IMR-90 (cell line): ENCODE data around the gene OR9A4. TPM values are rescaled to one million over a fixed set of nuclear protein-coding genes. Genes with fewer than 3 reads are reported as not detected.

ENCODE experiments used
- ATAC-seq: fragments of 200-7000 bp; cut with Tn5 transposase; 2 replicates; pipeline ENCODE4 v1.9.1; 2020; ENCODE audit warnings: low read depth, mild to moderate bottlenecking, moderate library complexity
- BruUV-seq: library from RNA; stranded (reverse); fragments of 400-500 nt; replicated peaks from 2 replicates; lab custom pipeline; 2021; lab: Mats Ljungman, UMichigan
- CTCF ChIA-PET: fragments of 300-600 bp; formaldehyde crosslinking; extraction: SDS; loops from one replicate; lab custom pipeline; 2021; ENCODE audit warnings: antibody characterized with exemption; lab: Yijun Ruan, JAX
- POLR2A ChIA-PET: fragments of 300-600 bp; sonication (Branson Sonifier 250); formaldehyde crosslinking; loops from one replicate; lab custom pipeline; 2022; ENCODE audit warnings: antibody characterized with exemption; ENCODE audit not compliant: unreplicated experiment; lab: Charles Lee
- DNase-seq: peaks from one replicate; pipeline ENCODE4 v3.0.0; 2013
- H2AFZ ChIP-seq: replicated peaks from 2 replicates; pipeline ENCODE3; 2013; ENCODE audit warnings: low read length, mild to moderate bottlenecking; ENCODE audit not compliant: poor library complexity
- H2AK5ac ChIP-seq: 2 replicates; pipeline ENCODE4 v1.6.1; 2013; ENCODE audit warnings: low read depth, low read length, inconsistent platforms
- H2AK9ac ChIP-seq: replicated peaks from 2 replicates; pipeline ENCODE3; 2013; ENCODE audit warnings: mild to moderate bottlenecking, low read depth, low read length, moderate library complexity; ENCODE audit not compliant: poor library complexity
- H2BK120ac ChIP-seq: 2 replicates; pipeline ENCODE4 v1.6.1; 2013; ENCODE audit warnings: low read depth, low read length, inconsistent platforms
- H2BK15ac ChIP-seq: 3 replicates; pipeline ENCODE4 v1.6.1; 2013; ENCODE audit warnings: low read depth, low read length, inconsistent platforms
- H2BK20ac ChIP-seq: 2 replicates; pipeline ENCODE4 v1.6.1; 2013; ENCODE audit warnings: low read depth, mild to moderate bottlenecking, inconsistent platforms, low read length, moderate library complexity
- H2BK5ac ChIP-seq: 2 replicates; pipeline ENCODE4 v1.6.1; 2013; ENCODE audit warnings: mild to moderate bottlenecking, low read depth, low read length, inconsistent platforms; ENCODE audit not compliant: poor library complexity, severe bottlenecking
- H3K14ac ChIP-seq: replicated peaks from 2 replicates; pipeline ENCODE4 v1.6.1; 2013; ENCODE audit warnings: low read depth, low read length, inconsistent platforms
- H3K18ac ChIP-seq: 2 replicates; pipeline ENCODE4 v1.6.1; 2013; ENCODE audit warnings: low read depth, low read length, control low read depth
- H3K23ac ChIP-seq: 2 replicates; pipeline ENCODE4 v1.6.1; 2013; ENCODE audit warnings: low read depth, low read length, inconsistent platforms
- H3K27ac ChIP-seq: 2 replicates; pipeline ENCODE4 v1.5.1; 2013; ENCODE audit warnings: mild to moderate bottlenecking, control low read depth, low read length; ENCODE audit not compliant: insufficient read depth
- H3K27me3 ChIP-seq: 2 replicates; pipeline ENCODE4 v1.6.1; 2013; ENCODE audit warnings: low read length; ENCODE audit not compliant: control insufficient read depth, insufficient read depth
- H3K36me3 ChIP-seq: 2 replicates; pipeline ENCODE4 v1.6.1; 2013; ENCODE audit warnings: low read length, mixed read lengths; ENCODE audit not compliant: control insufficient read depth, insufficient read depth
- H3K4ac ChIP-seq: 2 replicates; pipeline ENCODE4 v1.6.1; 2013; ENCODE audit warnings: low read depth, low read length, inconsistent platforms
- H3K4me1 ChIP-seq: 2 replicates; pipeline ENCODE4 v1.6.1; 2013; ENCODE audit warnings: low read length, mixed read lengths; ENCODE audit not compliant: control insufficient read depth, insufficient read depth
- H3K4me2 ChIP-seq: 2 replicates; pipeline ENCODE4 v1.6.1; 2013; ENCODE audit warnings: low read depth, mild to moderate bottlenecking, control low read depth, low read length, moderate library complexity
- H3K4me3 ChIP-seq: 2 replicates; pipeline ENCODE4 v1.5.1; 2013; ENCODE audit warnings: low read depth, mild to moderate bottlenecking, control low read depth, low read length, moderate library complexity; ENCODE audit not compliant: insufficient read depth
- H3K56ac ChIP-seq: 2 replicates; pipeline ENCODE4 v1.6.1; 2013; ENCODE audit warnings: low read length, inconsistent platforms; ENCODE audit not compliant: insufficient read depth; ENCODE audit errors: extremely low read depth
- H3K79me1 ChIP-seq, 2 experiments: 2 replicates each; pipeline ENCODE4 v1.6.1; 2013; ENCODE audit warnings: low read length in 2 of 2, inconsistent platforms in 1 of 2, low read depth in 1 of 2
- H3K9ac ChIP-seq: 2 replicates; pipeline ENCODE4 v1.6.1; 2013; ENCODE audit warnings: low read depth, low read length, control low read depth
- H3K9me1 ChIP-seq: 2 replicates; pipeline ENCODE4 v1.6.1; 2013; ENCODE audit warnings: low read length, inconsistent platforms; ENCODE audit not compliant: insufficient read depth
- H3K9me3 ChIP-seq: 2 replicates; pipeline ENCODE4 v1.6.1; 2013; ENCODE audit warnings: low read length; ENCODE audit not compliant: control insufficient read depth, insufficient read depth
- H4K20me1 ChIP-seq: 2 replicates; pipeline ENCODE4 v1.6.1; 2013; ENCODE audit warnings: low read length, inconsistent platforms; ENCODE audit not compliant: insufficient read depth
- H4K5ac ChIP-seq: 2 replicates; pipeline ENCODE4 v1.6.1; 2013; ENCODE audit warnings: mild to moderate bottlenecking, low read depth, low read length, control low read depth
- H4K8ac ChIP-seq, 2 experiments: 2 replicates each; pipeline ENCODE4 v1.6.1; 2013; ENCODE audit warnings: low read depth in 2 of 2, low read length in 2 of 2, control low read depth in 1 of 2, inconsistent platforms in 1 of 2
- H4K91ac ChIP-seq: 2 replicates; pipeline ENCODE4 v1.6.1; 2013; ENCODE audit warnings: low read depth, low read length, inconsistent platforms; ENCODE audit not compliant: insufficient read depth
- BHLHE40 ChIP-seq: fragments of 150-350 bp; IDR thresholded peaks from 2 replicates; pipeline ENCODE4 v1.6.1; 2016; ENCODE audit warnings: mild to moderate bottlenecking, low read depth, low read length
- FOS ChIP-seq: fragments of 150-350 bp; IDR thresholded peaks from 2 replicates; pipeline ENCODE4 v1.6.1; 2016; ENCODE audit warnings: low read depth, low read length
- MAZ ChIP-seq: IDR thresholded peaks from 2 replicates; pipeline ENCODE4 v1.6.1; 2012; ENCODE audit warnings: low read depth, mild to moderate bottlenecking, low read length, improper control_type of control experiment, moderate library complexity, borderline replicate concordance
- MXI1 ChIP-seq: IDR thresholded peaks from 2 replicates; pipeline ENCODE4 v1.6.1; 2012; ENCODE audit warnings: low read depth, mild to moderate bottlenecking, low read length, moderate library complexity, borderline replicate concordance
- POLR2A ChIP-seq: IDR thresholded peaks from 2 replicates; pipeline ENCODE4 v1.6.1; 2012; ENCODE audit warnings: mild to moderate bottlenecking, low read depth, low read length
- RAD21 ChIP-seq: IDR thresholded peaks from 2 replicates; pipeline ENCODE4 v1.6.1; 2012; ENCODE audit warnings: low read length, improper control_type of control experiment
- RCOR1 ChIP-seq: IDR thresholded peaks from 2 replicates; pipeline ENCODE4 v1.6.1; 2012; ENCODE audit warnings: mild to moderate bottlenecking, low read length, improper control_type of control experiment; ENCODE audit not compliant: insufficient replicate concordance
- RFX5 ChIP-seq: IDR thresholded peaks from 2 replicates; pipeline ENCODE4 v1.8.0; 2012; ENCODE audit warnings: low read depth, mild to moderate bottlenecking, low read length, moderate library complexity
- SMC3 ChIP-seq: fragments of 150-350 bp; IDR thresholded peaks from 2 replicates; pipeline ENCODE4 v1.6.1; 2016; ENCODE audit warnings: low read depth, mild to moderate bottlenecking, antibody characterized with exemption, low read length, moderate library complexity
- WGBS, 2 experiments: methylation state at CpG; one replicate each; pipeline versions ENCODE4 v1.1.5 to v1.1.7; 2013; ENCODE audit warnings: missing lambda C conversion rate in 2 of 2; ENCODE audit not compliant: insufficient read length in 1 of 2; ENCODE audit errors: extremely low coverage in 2 of 2; 5-methylcytosine and 5-hydroxymethylcytosine counted together
- dilution Hi-C: fragments of 300-500 bp; cut with HindIII; formaldehyde crosslinking; loops from one replicate; pipeline ENCODE4 v1.14.3; 2018; ENCODE audit warnings: low sequenced_read_pairs; ENCODE audit not compliant: unreplicated experiment
- in situ Hi-C: fragments of 300-500 bp; cut with MboI; formaldehyde crosslinking; loops from 3 replicates; pipeline ENCODE4 v1.14.3; 2019; ENCODE audit warnings: low sequenced_read_pairs, inconsistent platforms, mixed read lengths
- intact Hi-C: fragments of 100-400 bp; cut with micrococcal nuclease; formaldehyde crosslinking; loops from 2 replicates; pipeline ENCODE4 v1.10.0; 2022
- polyA plus RNA-seq, 3 experiments: library from polyadenylated mRNA; depleted of rRNA; stranded (reverse); fragments of >200 nt; gene quantifications; 2 replicates each; pipeline ENCODE4 v1.2.3, GENCODE V29; 2012; ENCODE audit warnings: low replicate concordance in 1 of 3
- total RNA-seq: library from RNA; depleted of rRNA; stranded (reverse); fragments of >200 nt; gene quantifications from 2 replicates; pipeline ENCODE4 v1.2.3, GENCODE V29; 2012

OR9A4 gene
- total and polyA plus RNA-seq, 2 of the 4 experiments (the other 2 are of a cell fraction), result not detected

DNA sequence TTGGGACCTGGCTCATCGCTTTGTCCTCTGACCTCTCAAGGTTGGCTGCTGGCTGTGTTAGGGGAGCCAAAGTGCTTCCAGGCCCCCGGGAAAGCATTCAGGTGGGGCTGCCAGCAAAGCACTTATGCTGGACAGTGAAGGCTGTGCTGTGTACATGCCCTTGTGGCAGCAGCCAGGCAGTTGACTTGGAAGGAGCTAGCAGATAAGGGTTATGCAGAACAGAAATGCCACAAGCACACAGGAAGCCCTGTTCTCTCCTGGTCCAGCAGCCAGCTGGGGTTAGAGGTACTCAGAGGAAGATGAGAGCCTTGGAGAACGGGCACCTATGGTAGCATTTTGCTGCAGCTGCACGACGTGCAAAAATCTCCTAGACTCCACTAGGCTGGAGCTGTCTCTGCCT, 35.2 kb upstream of the OR9A4 start:
- Histone ChIP-seq H3K4me2 (no peak overlapping the region), H2AK5ac (no peak overlapping the region), H4K91ac (no peak overlapping the region), H4K8ac (no peak overlapping the region), H4K20me1 (no peaks in the 10 kb centered on the region), H2BK15ac (no peak overlapping the region), H3K9me3 (peaks cover 21% of the 10 kb centered on the region), H3K27me3 (no peaks in the 10 kb centered on the region), H2BK5ac (no peak overlapping the region), H3K27ac (no peak overlapping the region), H3K18ac (no peak overlapping the region), H2AK9ac (no peak overlapping the region), H3K9ac (no peak overlapping the region), H2BK120ac (no peak overlapping the region), H3K36me3 (no peaks in the 10 kb centered on the region), H3K4me3 (no peak overlapping the region), H3K9me1 (no peaks in the 10 kb centered on the region), H2BK20ac (no peak overlapping the region), H4K5ac (no peak overlapping the region), H3K4me1 (no peaks in the 10 kb centered on the region), H2AFZ (peak overlapping the region; percentile 10), H3K14ac (no peak overlapping the region), H3K4ac (no peak overlapping the region), H3K23ac (no peak overlapping the region), H3K56ac (no peak overlapping the region), H3K79me1 (no peaks in the 10 kb centered on the region)
- ATAC-seq (no peak), DNase-seq (no peak)
- TF ChIP-seq BHLHE40, result no peak
- TF ChIP-seq POLR2A, result no peak
- no peak for TF ChIP-seq RFX5
- no peak for TF ChIP-seq SMC3
- TF ChIP-seq RAD21, result no peak
- TF ChIP-seq MXI1, result no peak
- no peak for TF ChIP-seq MAZ
- no peak for TF ChIP-seq FOS
- TF ChIP-seq RCOR1, result no peak
- in situ Hi-C loops (no loop called here), intact Hi-C loops (no loop called here), dilution Hi-C loops (no loop called here)
- WGBS, 2 experiments, result 29% methylated on average over 4 of the region's 5 CpGs; no CpG with 5 or more reads in 1 of the 2 experiments
- ChIA-PET CTCF (no interaction called here), POLR2A (no interaction called here)
- no TSS peak for BruUV-seq
